HG03442 (cell line): ENCODE data around the gene RAD51B.
"Not testable (repeated sequence)": the region's sequence is repeated elsewhere in the genome, so short reads cannot be mapped to it uniquely, and the experiment has no call there.

Experiments
- ATAC-seq: cut with Tn5 transposase; IDR thresholded peaks from one replicate; pipeline ENCODE4 v1.9.1; 2021; ENCODE audit warnings: mild to moderate bottlenecking, moderate library complexity; ENCODE audit not compliant: unreplicated experiment

Gene RAD51B

GRCh38 chr14:68652433-68652690 lies 832.8 kb downstream of the RAD51B start:
- ATAC-seq = no peak

- no peak for ATAC-seq
These were observed 833.5 kb downstream of the RAD51B start for GRCh38 chr14:68653108-68653507.

GRCh38 chr14:68653804-68654203 lies 834.2 kb downstream of the RAD51B start:
- no peak for ATAC-seq

- ATAC-seq = no peak
These were observed 834.9 kb downstream of the RAD51B start for GRCh38 chr14:68654471-68654941.

GRCh38 chr14:68655021-68655831 lies 835.6 kb downstream of the RAD51B start:
- no peak for ATAC-seq

GRCh38 chr14:68655911-68656316 lies 836.3 kb downstream of the RAD51B start:
- ATAC-seq = no peak

- no peak for ATAC-seq
These were observed 836.9 kb downstream of the RAD51B start for GRCh38 chr14:68656452-68656851.

- no peak for ATAC-seq
These were observed 837.9 kb downstream of the RAD51B start for GRCh38 chr14:68657300-68658028.

GRCh38 chr14:68658029-68658509 lies 838.5 kb downstream of the RAD51B start:
- ATAC-seq = no peak

GRCh38 chr14:68658943-68659931 lies 839.7 kb downstream of the RAD51B start:
- no peak for ATAC-seq

GRCh38 chr14:68660495-68660894 lies 840.9 kb downstream of the RAD51B start:
- no peak for ATAC-seq

GRCh38 chr14:68661226-68662225 lies 841.9 kb downstream of the RAD51B start:
- ATAC-seq = no peak

- no peak for ATAC-seq
These were observed 842.8 kb downstream of the RAD51B start for GRCh38 chr14:68662392-68662791.

GRCh38 chr14:68662826-68663225 lies 843.2 kb downstream of the RAD51B start:
- ATAC-seq = not testable (repeated sequence)

GRCh38 chr14:68663385-68664076 lies 844.0 kb downstream of the RAD51B start:
- ATAC-seq = peak; percentile 80

GRCh38 chr14:68664225-68664681 lies 844.7 kb downstream of the RAD51B start:
- no peak for ATAC-seq

- ATAC-seq = no peak
These were observed 845.6 kb downstream of the RAD51B start for GRCh38 chr14:68665131-68665530.

GRCh38 chr14:68665792-68666204 lies 846.2 kb downstream of the RAD51B start:
- ATAC-seq = no peak

GRCh38 chr14:68666236-68666635 lies 846.7 kb downstream of the RAD51B start:
- ATAC-seq = no peak
